Astrocyte (in vitro differentiated cells and primary cell): ENCODE data around the gene RNU7-1. TPM values are rescaled to one million over a fixed set of nuclear protein-coding genes. Genes with fewer than 3 reads are reported as not detected.

ENCODE experiments used
- DNase-seq: peaks from one replicate; pipeline ENCODE4 v3.0.0-alpha.2; 2010; ENCODE audit warnings: low read depth
- FAIRE-seq: peaks from 2 replicates; lab custom pipeline; 2011; peaks lifted over from hg19 to GRCh38; lab: Jason Lieb, UNC
- H2AFZ ChIP-seq: 2 replicates; pipeline ENCODE4 v1.6.0; 2012; ENCODE audit warnings: low read depth, low read length, inconsistent platforms
- H3K27ac ChIP-seq: 2 replicates; pipeline ENCODE4 v1.5.1; 2011; ENCODE audit warnings: low read depth, low read length, inconsistent platforms
- H3K27me3 ChIP-seq: 2 replicates; pipeline ENCODE4 v1.6.0; 2011; ENCODE audit warnings: low read length, inconsistent platforms; ENCODE audit not compliant: insufficient read depth
- H3K36me3 ChIP-seq: 2 replicates; pipeline ENCODE4 v1.5.1; 2011; ENCODE audit warnings: low read length, inconsistent platforms; ENCODE audit not compliant: insufficient read depth
- H3K4me1 ChIP-seq: 2 replicates; pipeline ENCODE4 v1.5.1; 2011; ENCODE audit warnings: low read length, inconsistent platforms; ENCODE audit not compliant: insufficient read depth
- H3K4me2 ChIP-seq: 2 replicates; pipeline ENCODE4 v1.6.0; 2012; ENCODE audit warnings: low read length, inconsistent platforms
- H3K4me3 ChIP-seq: 2 replicates; pipeline ENCODE4 v1.5.1; 2011; ENCODE audit warnings: low read depth, mild to moderate bottlenecking, low read length, inconsistent platforms; ENCODE audit not compliant: insufficient read depth
- H3K79me2 ChIP-seq: 2 replicates; pipeline ENCODE4 v1.6.0; 2012; ENCODE audit warnings: mild to moderate bottlenecking, low read length, inconsistent platforms; ENCODE audit not compliant: insufficient read depth
- H3K9ac ChIP-seq: 2 replicates; pipeline ENCODE4 v1.6.0; 2012; ENCODE audit warnings: mild to moderate bottlenecking, low read length, inconsistent platforms
- H3K9me3 ChIP-seq: 2 replicates; pipeline ENCODE4 v1.5.1; 2012; ENCODE audit warnings: low read depth, mild to moderate bottlenecking, low read length, inconsistent platforms; ENCODE audit not compliant: insufficient read depth
- H4K20me1 ChIP-seq: 2 replicates; pipeline ENCODE4 v1.6.0; 2012; ENCODE audit warnings: low read length, inconsistent platforms; ENCODE audit not compliant: insufficient read depth
- H3K27ac Mint-ChIP-seq: one replicate; pipeline ENCODE4 v1.8.0; 2021; ENCODE audit warnings: mild to moderate bottlenecking, mixed read lengths; ENCODE audit not compliant: unreplicated experiment
- H3K27me3 Mint-ChIP-seq: one replicate; pipeline ENCODE4 v1.8.0; 2021; ENCODE audit warnings: low read depth, mixed read lengths; ENCODE audit not compliant: unreplicated experiment
- H3K36me3 Mint-ChIP-seq: one replicate; pipeline ENCODE4 v1.8.0; 2021; ENCODE audit warnings: low read depth, mixed read lengths; ENCODE audit not compliant: unreplicated experiment
- H3K4me1 Mint-ChIP-seq: one replicate; pipeline ENCODE4 v1.8.0; 2021; ENCODE audit warnings: low read depth, mixed read lengths; ENCODE audit not compliant: unreplicated experiment
- H3K4me3 Mint-ChIP-seq: one replicate; pipeline ENCODE4 v1.8.0; 2021; ENCODE audit warnings: mild to moderate bottlenecking, moderate library complexity, mixed read lengths; ENCODE audit not compliant: unreplicated experiment
- H3K9me3 Mint-ChIP-seq: one replicate; pipeline ENCODE4 v1.8.0; 2021; ENCODE audit warnings: mild to moderate bottlenecking, mixed read lengths; ENCODE audit not compliant: unreplicated experiment
- CTCF ChIP-seq: IDR thresholded peaks from 2 replicates; pipeline ENCODE4 v1.5.1; 2011; ENCODE audit warnings: low read depth, mild to moderate bottlenecking, inconsistent platforms, low read length, moderate library complexity; ENCODE audit not compliant: insufficient read depth
- EZH2 ChIP-seq: IDR thresholded peaks from 2 replicates; pipeline ENCODE4 v1.6.1; 2012; ENCODE audit warnings: mild to moderate bottlenecking, low read length, inconsistent platforms; ENCODE audit not compliant: insufficient read depth
- total RNA-seq: library from RNA; stranded (reverse); gene quantifications from 2 replicates; pipeline ENCODE4 v1.2.1, GENCODE V29; 2021

The RNU7-1 gene
- total RNA-seq, 1 donor from 2014 or later, result not detected

DNA sequence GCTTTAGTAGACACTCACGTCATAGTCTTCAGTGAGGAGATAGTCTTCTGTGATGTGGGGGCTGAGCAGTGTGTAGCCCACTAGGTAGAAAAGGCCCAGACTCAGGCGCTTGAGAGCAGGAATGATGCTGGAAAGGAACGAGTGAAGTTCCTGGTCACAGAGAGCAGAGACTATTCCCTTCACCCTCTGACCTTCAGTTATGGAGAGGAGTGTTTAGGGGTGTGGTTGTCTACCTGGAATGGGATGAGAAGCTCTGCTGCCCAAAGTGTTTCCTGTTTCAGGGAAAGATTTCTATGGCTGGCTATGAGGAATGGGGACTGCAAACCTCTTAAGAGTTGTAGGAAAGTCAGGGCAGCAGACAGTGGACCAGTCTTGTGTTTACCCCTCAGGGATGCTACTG, 35.8 kb downstream of the RNU7-1 start:
- Mint-ChIP-seq H3K27me3 (no peaks in the 10 kb centered on the region), H3K27ac (no peak overlapping the region), H3K36me3 (peaks cover 17% of the 10 kb centered on the region), H3K4me1 (no peaks in the 10 kb centered on the region), H3K4me3 (no peak overlapping the region), H3K9me3 (no peaks in the 10 kb centered on the region)
- no peak for DNase-seq
- Histone ChIP-seq H3K27me3 (no peaks in the 10 kb centered on the region), H3K4me2 (no peak overlapping the region), H4K20me1 (no peaks in the 10 kb centered on the region), H3K36me3 (peaks cover 50% of the 10 kb centered on the region), H3K4me1 (no peaks in the 10 kb centered on the region), H2AFZ (no peak overlapping the region), H3K4me3 (no peak overlapping the region), H3K27ac (no peak overlapping the region), H3K9ac (no peak overlapping the region), H3K9me3 (no peaks in the 10 kb centered on the region), H3K79me2 (no peaks in the 10 kb centered on the region)
- FAIRE-seq, result no peak
- TF ChIP-seq CTCF (no peak), EZH2 (no peak)

GRCh38 chr12:6980075-6980474, 36.5 kb downstream of the RNU7-1 start:
- Histone ChIP-seq H3K4me2 (no peak overlapping the region), H3K4me3 (no peak overlapping the region), H3K27me3 (no peaks in the 10 kb centered on the region), H3K9ac (no peak overlapping the region), H3K4me1 (no peaks in the 10 kb centered on the region), H4K20me1 (no peaks in the 10 kb centered on the region), H3K79me2 (no peaks in the 10 kb centered on the region), H3K36me3 (peaks cover 43% of the 10 kb centered on the region), H3K9me3 (no peaks in the 10 kb centered on the region), H3K27ac (no peak overlapping the region), H2AFZ (no peak overlapping the region)
- Mint-ChIP-seq H3K4me1 (no peaks in the 10 kb centered on the region), H3K27ac (no peak overlapping the region), H3K36me3 (peaks cover 17% of the 10 kb centered on the region), H3K9me3 (no peaks in the 10 kb centered on the region), H3K4me3 (no peak overlapping the region), H3K27me3 (no peaks in the 10 kb centered on the region)
- DNase-seq (no peak), FAIRE-seq (no peak)
- TF ChIP-seq CTCF (no peak), EZH2 (no peak)

GRCh38 chr12:6980740-6981139, 37.1 kb downstream of the RNU7-1 start:
- H3K4me1 ChIP-seq, result no peaks in the 10 kb centered on the region
- H4K20me1 ChIP-seq, result no peaks in the 10 kb centered on the region
- no peak overlapping the region for H2AFZ ChIP-seq
- DNase-seq (no peak), FAIRE-seq (no peak)
- H3K9ac ChIP-seq, result no peak overlapping the region
- no peak overlapping the region for H3K27ac ChIP-seq
- H3K36me3 ChIP-seq, result peaks cover 37% of the 10 kb centered on the region
- H3K9me3 Mint-ChIP-seq, result no peaks in the 10 kb centered on the region
- H3K4me2 ChIP-seq, result no peak overlapping the region
- TF ChIP-seq EZH2 (no peak), CTCF (no peak)
- no peaks in the 10 kb centered on the region for H3K9me3 ChIP-seq
- no peaks in the 10 kb centered on the region for H3K79me2 ChIP-seq
- no peaks in the 10 kb centered on the region for H3K4me1 Mint-ChIP-seq
- no peak overlapping the region for H3K4me3 ChIP-seq
- H3K27ac Mint-ChIP-seq, result no peak overlapping the region
- H3K36me3 Mint-ChIP-seq, result peaks cover 15% of the 10 kb centered on the region
- no peak overlapping the region for H3K4me3 Mint-ChIP-seq
- H3K27me3 Mint-ChIP-seq, result no peaks in the 10 kb centered on the region
- no peaks in the 10 kb centered on the region for H3K27me3 ChIP-seq
